Measurements from ENCODE around the gene EIF4G3.

Gene EIF4G3

DNA sequence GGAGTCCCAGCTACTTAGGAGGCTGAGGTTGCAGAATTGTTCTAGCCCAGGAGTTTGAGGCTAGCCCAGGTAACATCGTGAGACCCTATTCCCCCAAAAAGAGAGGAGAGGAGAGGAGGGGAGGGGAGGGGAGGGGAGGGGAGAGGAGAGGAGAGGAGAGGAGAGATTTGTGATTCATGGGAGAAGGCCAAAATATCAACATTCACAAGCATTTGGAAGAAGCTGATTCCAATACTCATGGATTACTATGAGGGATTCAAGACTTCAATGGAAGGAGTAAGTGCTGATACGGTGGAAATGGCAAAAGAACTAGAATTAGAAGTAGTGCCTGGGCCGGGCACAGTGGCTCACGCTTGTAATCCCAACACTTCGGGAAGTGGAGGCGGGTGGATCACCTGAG, 187.8 kb downstream of the EIF4G3 start:
- H3K27ac Mint-ChIP-seq: no peak overlapping the region
- H3K9me3 Mint-ChIP-seq: no peaks in the 10 kb centered on the region
- H3K4me3 Mint-ChIP-seq: no peak overlapping the region
- H3K4me1 Mint-ChIP-seq: peaks cover 28% of the 10 kb centered on the region
- TF ChIP-seq, protein P1, sequence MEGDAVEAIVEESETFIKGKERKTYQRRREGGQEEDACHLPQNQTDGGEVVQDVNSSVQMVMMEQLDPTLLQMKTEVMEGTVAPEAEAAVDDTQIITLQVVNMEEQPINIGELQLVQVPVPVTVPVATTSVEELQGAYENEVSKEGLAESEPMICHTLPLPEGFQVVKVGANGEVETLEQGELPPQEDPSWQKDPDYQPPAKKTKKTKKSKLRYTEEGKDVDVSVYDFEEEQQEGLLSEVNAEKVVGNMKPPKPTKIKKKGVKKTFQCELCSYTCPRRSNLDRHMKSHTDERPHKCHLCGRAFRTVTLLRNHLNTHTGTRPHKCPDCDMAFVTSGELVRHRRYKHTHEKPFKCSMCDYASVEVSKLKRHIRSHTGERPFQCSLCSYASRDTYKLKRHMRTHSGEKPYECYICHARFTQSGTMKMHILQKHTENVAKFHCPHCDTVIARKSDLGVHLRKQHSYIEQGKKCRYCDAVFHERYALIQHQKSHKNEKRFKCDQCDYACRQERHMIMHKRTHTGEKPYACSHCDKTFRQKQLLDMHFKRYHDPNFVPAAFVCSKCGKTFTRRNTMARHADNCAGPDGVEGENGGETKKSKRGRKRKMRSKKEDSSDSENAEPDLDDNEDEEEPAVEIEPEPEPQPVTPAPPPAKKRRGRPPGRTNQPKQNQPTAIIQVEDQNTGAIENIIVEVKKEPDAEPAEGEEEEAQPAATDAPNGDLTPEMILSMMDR (IDR thresholded peaks at IDR 0.05; ENCODE audit: unreplicated experiment in 3 of 3): no peak
- H3K27me3 Mint-ChIP-seq (ENCODE audit: low read depth): no peaks in the 10 kb centered on the region
- no peaks in the 10 kb centered on the region for H3K36me3 Mint-ChIP-seq (ENCODE audit: low read depth)

DNA sequence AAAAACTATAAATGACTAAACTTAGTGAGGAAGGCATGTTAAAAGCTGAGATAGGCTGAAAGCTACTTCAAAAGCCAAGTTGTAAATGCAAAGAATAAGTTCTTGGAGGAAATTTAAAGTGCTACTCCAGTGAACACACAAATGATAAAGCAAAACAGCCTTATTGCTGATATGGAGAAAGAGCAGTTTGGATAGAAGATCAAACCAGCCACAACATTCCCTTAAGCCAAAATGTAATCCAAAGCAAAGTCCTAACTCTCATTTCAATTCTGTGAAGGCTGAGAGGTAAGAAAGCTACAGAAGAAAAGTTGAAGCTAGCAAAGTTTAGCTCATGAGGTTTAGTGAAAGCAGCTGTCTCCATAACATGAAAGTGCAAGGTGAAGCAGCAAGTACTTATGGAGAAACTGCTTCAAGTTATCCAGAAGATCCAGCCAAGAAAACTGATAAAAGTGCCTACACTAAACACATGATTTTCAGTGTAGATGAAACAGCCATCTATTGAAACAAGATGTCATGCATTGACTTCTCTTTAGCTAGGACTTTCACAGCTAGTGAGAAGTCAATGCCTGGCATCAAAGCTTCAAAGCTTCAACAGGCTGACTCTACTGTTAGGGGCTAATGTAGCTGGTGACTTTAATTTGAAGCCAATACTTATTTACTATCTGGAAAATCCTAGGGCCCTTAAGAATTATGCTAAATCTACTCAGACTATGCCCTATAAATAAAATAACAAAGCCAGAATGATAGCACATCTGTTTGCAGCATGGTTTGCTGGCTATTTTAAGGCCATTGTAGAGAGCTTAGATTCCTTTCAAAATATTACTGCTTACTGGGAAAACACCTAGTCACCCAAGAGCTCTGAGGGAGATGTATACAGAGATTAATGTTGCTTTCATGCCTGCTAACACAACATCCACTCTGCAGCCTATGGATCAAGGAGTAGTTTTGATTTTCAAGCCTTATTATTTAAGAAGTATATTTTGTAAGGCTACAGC, 188.6 kb downstream of the EIF4G3 start:
- H3K4me3 Mint-ChIP-seq: no peak overlapping the region
- H3K36me3 Mint-ChIP-seq (ENCODE audit: low read depth): no peaks in the 10 kb centered on the region
- no peaks in the 10 kb centered on the region for H3K27me3 Mint-ChIP-seq (ENCODE audit: low read depth)
- peak overlapping the region; percentile 19 to 43 (median 33) for H3K27ac Mint-ChIP-seq
- H3K9me3 Mint-ChIP-seq: no peaks in the 10 kb centered on the region
- peaks cover 29% of the 10 kb centered on the region for H3K4me1 Mint-ChIP-seq
- TF ChIP-seq, protein P1 (IDR thresholded peaks at IDR 0.05; ENCODE audit: unreplicated experiment in 3 of 3): no peak

DNA sequence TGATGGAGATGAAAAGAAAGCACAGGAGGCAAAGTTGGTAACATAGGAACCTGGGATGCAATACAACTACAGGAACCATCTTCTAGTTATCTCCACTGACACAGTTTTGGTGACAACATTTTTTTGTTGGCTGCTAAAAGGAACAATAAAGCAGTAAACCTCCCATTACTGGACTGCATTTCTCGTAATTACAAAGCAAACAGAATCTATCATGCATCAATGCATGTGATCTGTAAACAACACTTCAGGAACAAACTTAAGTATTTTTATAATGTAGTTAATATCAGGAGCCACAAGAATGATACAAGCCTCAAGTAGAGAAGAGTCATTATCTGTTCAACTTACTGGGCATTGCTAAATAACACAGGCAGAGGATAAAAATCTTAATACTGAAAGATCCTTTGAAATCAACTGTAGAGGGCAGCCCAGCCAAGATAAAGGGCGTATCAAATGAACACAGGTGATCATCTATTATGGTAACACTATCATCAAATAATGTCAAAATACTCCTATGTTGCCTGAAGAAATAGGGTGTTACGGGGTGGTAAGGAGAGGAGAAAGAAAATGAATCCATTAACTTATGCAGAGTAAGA, 193.3 kb downstream of the EIF4G3 start:
- Mint-ChIP-seq H3K27me3 (ENCODE audit: low read depth) (no peaks in the 10 kb centered on the region), H3K27ac (no peak overlapping the region), H3K36me3 (ENCODE audit: low read depth) (peaks cover 9% of the 10 kb centered on the region), H3K4me3 (no peak overlapping the region), H3K9me3 (no peaks in the 10 kb centered on the region), H3K4me1 (peaks cover 21% of the 10 kb centered on the region)
- TF ChIP-seq, protein P1 (IDR thresholded peaks at IDR 0.05; ENCODE audit: unreplicated experiment in 3 of 3): no peak

DNA sequence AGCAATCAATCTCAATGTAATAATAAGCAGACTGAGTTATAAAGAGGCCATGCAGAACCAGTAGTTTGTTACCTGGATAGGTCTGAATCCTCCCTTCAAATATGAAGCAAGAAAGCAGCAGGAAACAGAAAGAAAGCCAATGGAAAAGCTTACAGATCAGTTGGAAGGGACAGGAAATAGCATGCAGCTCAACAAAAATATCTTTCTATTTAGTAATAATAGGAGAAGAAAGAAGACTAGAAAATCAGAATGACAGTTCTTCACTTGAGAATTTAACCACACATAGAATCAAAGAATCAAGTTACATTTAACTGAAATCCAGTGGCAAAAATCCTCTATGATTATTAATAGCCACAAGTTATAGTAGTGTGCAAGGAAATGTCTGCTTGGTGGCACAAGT, 194.4 kb downstream of the EIF4G3 start:
- TF ChIP-seq, protein P1 (IDR thresholded peaks at IDR 0.05; ENCODE audit: unreplicated experiment in 3 of 3): no peak
- H3K27me3 Mint-ChIP-seq (ENCODE audit: low read depth): no peaks in the 10 kb centered on the region

DNA sequence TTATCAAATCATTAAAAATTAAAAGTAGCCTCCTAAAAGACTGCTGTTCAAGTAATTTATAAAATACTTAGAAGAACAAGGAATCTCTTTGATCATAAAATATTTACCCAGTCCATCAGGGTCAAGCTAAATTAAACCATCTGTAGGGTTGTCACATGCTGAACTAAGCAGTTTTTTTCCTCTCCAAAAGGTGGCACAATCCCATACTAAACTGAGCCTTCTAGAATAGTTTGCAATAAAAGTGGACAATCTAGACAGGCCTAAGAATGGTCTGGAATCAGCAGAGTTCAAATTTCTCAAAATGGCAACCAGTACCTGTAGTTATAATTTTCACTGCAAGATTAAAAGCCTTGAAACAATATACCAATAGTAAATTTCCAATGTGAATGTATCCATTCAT, 194.8 kb downstream of the EIF4G3 start:
- TF ChIP-seq, protein P1 (IDR thresholded peaks at IDR 0.05; ENCODE audit: unreplicated experiment in 3 of 3): peak; percentile 16 to 38 (median 16)
- H3K9me3 Mint-ChIP-seq: no peaks in the 10 kb centered on the region
- peaks cover 11% of the 10 kb centered on the region for H3K4me1 Mint-ChIP-seq
- peaks cover 9% of the 10 kb centered on the region for H3K36me3 Mint-ChIP-seq (ENCODE audit: low read depth)
- no peaks in the 10 kb centered on the region for H3K27me3 Mint-ChIP-seq (ENCODE audit: low read depth)
- H3K27ac Mint-ChIP-seq: peak overlapping the region in 2 of 3 experiments; percentile 24 to 27
- H3K4me3 Mint-ChIP-seq: no peak overlapping the region

More for the DNA sequence above, 194.4 kb downstream of the EIF4G3 start:
- no peak overlapping the region for H3K4me3 Mint-ChIP-seq
- H3K27ac Mint-ChIP-seq: peak overlapping the region in 2 of 3 experiments; percentile 24 to 27
- no peaks in the 10 kb centered on the region for H3K9me3 Mint-ChIP-seq
- peaks cover 11% of the 10 kb centered on the region for H3K4me1 Mint-ChIP-seq
- peaks cover 9% of the 10 kb centered on the region for H3K36me3 Mint-ChIP-seq (ENCODE audit: low read depth)

Data from nephron (organoid).